GM12878 (cell line): ENCODE data around the gene DCAF17. TPM values are rescaled to one million over a fixed set of nuclear protein-coding genes. Genes with fewer than 3 reads are reported as not detected.

Experiments
- ATAC-seq: fragments of 200-7000 bp; cut with Tn5 transposase; 3 replicates; pipeline ENCODE4 v1.9.1; 2020; ENCODE audit warnings: mild to moderate bottlenecking, moderate library complexity
- BruUV-seq: library from RNA; stranded (reverse); fragments of 400-500 nt; replicated peaks from 2 replicates; lab custom pipeline; 2021; lab: Mats Ljungman, UMichigan
- CTCF ChIA-PET: fragments of 300-600 bp; sonication (Branson Sonifier 250); formaldehyde crosslinking; extraction: SDS; loops from one replicate; lab custom pipeline; 2021; ENCODE audit warnings: inconsistent platforms; lab: Yijun Ruan, JAX
- POLR2A ChIA-PET: fragments of 350-600 bp; formaldehyde crosslinking; extraction: SDS; loops from one replicate; lab custom pipeline; 2021; ENCODE audit warnings: inconsistent platforms; lab: Charles Lee
- RAD21 ChIA-PET: fragments of 300-600 bp; sonication (Branson Sonifier 250); formaldehyde crosslinking; loops from one replicate; lab custom pipeline; 2023; ENCODE audit warnings: antibody characterized with exemption; ENCODE audit not compliant: unreplicated experiment; lab: Charles Lee
- SMC1A ChIA-PET: fragments of 300-600 bp; sonication (Branson Sonifier 250); formaldehyde crosslinking; loops from one replicate; lab custom pipeline; 2023; ENCODE audit not compliant: unreplicated experiment, uncharacterized antibody; lab: Charles Lee
- DNase-seq: peaks from one replicate; pipeline ENCODE4 v3.0.0-alpha.2; 2011; ENCODE audit warnings: low read depth, low spot score
- FAIRE-seq: peaks from 3 replicates; lab custom pipeline; 2011; peaks lifted over from hg19 to GRCh38; lab: Jason Lieb, UNC
- H2AFZ ChIP-seq: 2 replicates; pipeline ENCODE4 v1.6.0; 2011; ENCODE audit warnings: low read depth, low read length, control low read depth; ENCODE audit not compliant: control insufficient read depth
- H3K27ac ChIP-seq: 2 replicates; pipeline ENCODE4 v1.5.1; 2011; ENCODE audit warnings: control low read depth; ENCODE audit not compliant: control insufficient read depth, insufficient read depth
- H3K27me3 ChIP-seq, 2 experiments: replicated peaks in 1 of 2; 2 replicates each; pipeline versions ENCODE4 v1.6.0 to v1.6.1; 2011; ENCODE audit warnings: low read length in 1 of 2; ENCODE audit not compliant: control insufficient read depth in 2 of 2, insufficient read depth in 2 of 2
- H3K36me3 ChIP-seq, 2 experiments: 2 replicates each; pipeline ENCODE4 v1.5.1; 2011; ENCODE audit warnings: low read length in 1 of 2; ENCODE audit not compliant: control insufficient read depth in 2 of 2, insufficient read depth in 2 of 2
- H3K4me1 ChIP-seq: 2 replicates; pipeline ENCODE4 v1.6.1; 2011; ENCODE audit warnings: mild to moderate bottlenecking, low read length, moderate library complexity, mixed read lengths; ENCODE audit not compliant: control insufficient read depth, insufficient read depth
- H3K4me2 ChIP-seq: 2 replicates; pipeline ENCODE4 v1.6.0; 2011; ENCODE audit warnings: control low read depth; ENCODE audit not compliant: control insufficient read depth, insufficient read depth
- H3K4me3 ChIP-seq: fragments of 200-600 bp; sonication (generic); 2 replicates; pipeline ENCODE4 v1.5.1; 2016
- H3K79me2 ChIP-seq: 2 replicates; pipeline ENCODE4 v1.6.0; 2011; ENCODE audit warnings: low read length; ENCODE audit not compliant: control insufficient read depth, insufficient read depth
- H3K9ac ChIP-seq: 2 replicates; pipeline ENCODE4 v1.8.0; 2011; ENCODE audit warnings: low read length, control low read depth, mixed read lengths; ENCODE audit not compliant: control insufficient read depth, insufficient read depth
- H3K9me3 ChIP-seq: replicated peaks from 3 replicates; pipeline ENCODE4 v1.5.1; 2011; ENCODE audit warnings: mild to moderate bottlenecking, low read length; ENCODE audit not compliant: control insufficient read depth, insufficient read depth
- H4K20me1 ChIP-seq: 2 replicates; pipeline ENCODE4 v1.6.0; 2011; ENCODE audit not compliant: control insufficient read depth, insufficient read depth
- JUNB ChIP-seq: IDR thresholded peaks from 2 replicates; pipeline ENCODE4 v1.6.1; 2016; ENCODE audit warnings: antibody characterized with exemption, mild to moderate bottlenecking
- MAX ChIP-seq: IDR thresholded peaks from 2 replicates; pipeline ENCODE4 v1.6.1; 2012; ENCODE audit warnings: low read depth, low read length, improper control_type of control experiment
- PBX3 ChIP-seq: IDR thresholded peaks from 2 replicates; pipeline ENCODE4 v1.6.1; 2011; ENCODE audit warnings: mild to moderate bottlenecking, low read depth, low read length, moderate library complexity; ENCODE audit not compliant: insufficient replicate concordance
- SIN3A ChIP-seq: IDR thresholded peaks from 2 replicates; pipeline ENCODE4 v1.6.1; 2012; ENCODE audit warnings: low read depth, low read length, improper control_type of control experiment
- TAF1 ChIP-seq: IDR thresholded peaks from 2 replicates; pipeline ENCODE4 v1.6.1; 2011; ENCODE audit warnings: mild to moderate bottlenecking, low read depth, low read length, borderline replicate concordance
- TCF12 ChIP-seq: IDR thresholded peaks from 2 replicates; pipeline ENCODE4 v1.6.1; 2011; ENCODE audit warnings: low read depth, mild to moderate bottlenecking, low read length
- WRNIP1 ChIP-seq: IDR thresholded peaks from 2 replicates; pipeline ENCODE4 v1.6.1; 2011; ENCODE audit warnings: low read depth, low read length, improper control_type of control experiment, borderline replicate concordance
- WGBS: methylation state at CpG from one replicate; pipeline ENCODE4 v1.1.6; 2016; ENCODE audit warnings: low lambda C conversion rate; ENCODE audit not compliant: insufficient replicate concordance, insufficient coverage; ENCODE audit errors: missing lambda C conversion rate; 5-methylcytosine and 5-hydroxymethylcytosine counted together
- in situ Hi-C: fragments of 300-500 bp; cut with MboI; formaldehyde crosslinking; loops from 9 replicates; pipeline ENCODE4 v1.14.3; 2018; ENCODE audit warnings: mixed read lengths
- intact Hi-C: fragments of 100-400 bp; cut with micrococcal nuclease; formaldehyde crosslinking; loops from one replicate; pipeline ENCODE4 v1.14.2; 2022; ENCODE audit not compliant: unreplicated experiment
- polyA plus RNA-seq, 11 experiments: library from polyadenylated mRNA; depleted of rRNA in 4 of 11; unstranded in 6 of 11; stranded (reverse) in 5 of 11; fragments of >200 nt; fragmentation: Nextera tagmentation in 4 of 11; fragmentation: Illumina TruSeq in 1 of 11; extraction: Ambion mirVana in 4 of 11; extraction: Trizol in 1 of 11; gene quantifications; 1 replicate in 1 of 11; 2 replicates in 10 of 11; pipeline versions ENCODE4 v1.2.1 to v1.2.3, GENCODE V29; 2011 to 2016; ENCODE audit warnings: inconsistent platforms in 2 of 11, missing spikeins in 2 of 11, low read depth in 1 of 11
- total RNA-seq, 4 experiments: library from RNA; depleted of rRNA in 3 of 4; stranded (reverse); fragments of >200 nt in 3 of 4; fragmentation: Illumina TruSeq in 1 of 4; extraction: Trizol in 1 of 4; gene quantifications; 2 replicates each; pipeline versions ENCODE4 v1.2.1 to v1.2.3, GENCODE V29; 2013 to 2021

DCAF17 gene
- total and polyA plus RNA-seq, 10 of the 15 experiments (the other 5 are each of a cell fraction or from before 2014, with no cell fraction given), result 5.2 to 32.9 (median 23.4) TPM

DNA sequence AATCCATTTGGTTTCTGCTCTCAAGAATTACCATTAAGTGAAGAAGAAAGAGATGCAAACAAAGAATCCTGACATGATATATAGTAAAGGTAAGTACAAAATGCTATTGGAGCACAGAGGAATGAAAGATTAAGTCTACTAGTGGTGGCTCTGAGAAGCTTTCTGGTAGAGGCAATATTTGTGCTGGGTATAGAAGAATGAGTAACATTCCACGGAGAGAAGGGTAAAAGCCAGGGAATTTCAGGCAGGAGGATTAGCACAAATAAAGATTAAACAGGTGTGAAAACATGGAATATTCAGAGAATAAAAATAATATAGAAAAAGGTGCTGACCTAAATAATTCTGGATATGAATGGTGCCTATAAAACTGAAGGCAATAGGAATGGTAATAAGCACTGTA, 32.1 kb upstream of the DCAF17 start:
- Histone ChIP-seq H3K4me1 (peaks cover 23% of the 10 kb centered on the region), H2AFZ (no peak overlapping the region), H3K27me3 (no peaks in the 10 kb centered on the region), H3K4me3 (no peak overlapping the region), H3K9me3 (peaks cover 22% of the 10 kb centered on the region), H3K4me2 (no peak overlapping the region), H3K9ac (no peak overlapping the region), H3K36me3 (peaks cover 0 to 4% of the 10 kb centered on the region in 2 experiments; a peak in 3 of 4 replicates), H4K20me1 (no peaks in the 10 kb centered on the region), H3K27ac (no peak overlapping the region), H3K79me2 (peaks cover 53% of the 10 kb centered on the region)
- TF ChIP-seq MAX (no peak), SIN3A (no peak), WRNIP1 (no peak)
- in situ Hi-C loops (no loop called here), intact Hi-C loops (no loop called here)
- ChIA-PET SMC1A (interaction anchor here (0.6 to 1.6 kb wide), 4 partner anchors 8 to 244 kb away, joined by 3 to 4 read pairs (median 3); no protein-coding TSS in a partner anchor), RAD21 (no interaction called here), POLR2A (no interaction called here), CTCF (interaction anchor here (0.8 to 1.7 kb wide), 3 partner anchors 12 to 68 kb away, joined by 3 to 4 read pairs (median 3); no protein-coding TSS in a partner anchor)
- 89% methylated on average over 1 of the region's 1 CpG for WGBS
- no peak for DNase-seq
- ATAC-seq, result no peak
- BruUV-seq, result no TSS peak
- FAIRE-seq, result no peak

GRCh38 chr2:171402906-171403580, 31.0 kb upstream of the DCAF17 start:
- Histone ChIP-seq H3K9ac (no peak overlapping the region), H4K20me1 (no peaks in the 10 kb centered on the region), H3K9me3 (peaks cover 22% of the 10 kb centered on the region), H3K27me3 (no peaks in the 10 kb centered on the region), H3K4me2 (no peak overlapping the region), H3K27ac (no peak overlapping the region), H2AFZ (no peak overlapping the region), H3K4me1 (peaks cover 34% of the 10 kb centered on the region), H3K4me3 (no peak overlapping the region), H3K79me2 (peaks cover 60% of the 10 kb centered on the region), H3K36me3 (peaks cover 0 to 4% of the 10 kb centered on the region in 2 experiments; a peak in 3 of 4 replicates)
- ChIA-PET RAD21 (no interaction called here), CTCF (no interaction called here), SMC1A (interaction anchor here (1.6 kb wide), 1 partner anchor 245 kb away, joined by 3 read pairs; no protein-coding TSS in a partner anchor), POLR2A (no interaction called here)
- BruUV-seq, result no TSS peak
- intact Hi-C loops (no loop called here), in situ Hi-C loops (no loop called here)
- no peak for TF ChIP-seq PBX3
- TF ChIP-seq TCF12, result no peak
- peak; percentile 32; the same call in 1 of the 2 replicates for TF ChIP-seq JUNB
- TF ChIP-seq TAF1, result no peak
- FAIRE-seq, result no peak
- ATAC-seq, result no peak
- DNase-seq, result no peak
- 67% methylated on average over 4 of the region's 4 CpGs for WGBS
